ENCODE data around the gene TCEANC2.
A peak's percentile ranks its signal among the peaks of the same experiment; 100 is the strongest.

Gene TCEANC2

DNA sequence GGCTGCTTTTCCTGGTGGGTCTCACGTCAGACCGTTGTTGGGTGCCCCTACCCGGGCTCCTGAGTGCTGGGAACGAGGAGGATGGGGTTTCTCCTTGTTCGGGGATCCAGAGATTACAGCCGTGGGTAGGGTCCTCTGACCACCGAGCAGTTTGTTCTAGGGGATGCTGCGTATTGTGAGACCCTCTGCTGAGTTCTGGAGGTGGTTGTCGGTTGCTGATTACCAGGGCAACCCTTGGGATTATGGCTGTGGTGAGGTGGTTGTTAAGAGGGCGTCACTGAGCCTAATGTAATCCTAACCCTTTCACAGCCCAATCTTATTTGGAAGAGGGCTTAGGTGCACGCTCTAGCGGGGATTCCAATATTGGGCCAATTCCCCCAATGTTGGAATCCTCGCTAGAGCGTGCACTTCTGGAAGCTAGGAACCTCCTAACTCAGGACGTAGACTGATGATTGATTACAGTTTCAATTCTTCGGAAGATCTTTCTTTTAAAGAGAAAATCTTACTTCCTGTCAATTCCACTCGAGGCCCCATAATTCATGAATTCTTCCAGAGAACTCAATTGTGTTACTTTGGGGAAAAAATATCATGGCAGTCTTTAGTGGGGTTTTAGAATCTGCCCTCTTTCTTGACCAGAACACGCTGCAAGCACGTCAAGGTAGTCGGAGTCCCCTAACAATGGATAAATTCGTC, 483 bp downstream of the TCEANC2 start:
- WGBS, 2 experiments (ENCODE audit: insufficient coverage in 2 of 2) = 34 to 38% methylated on average over 15 to 16 of the region's 21 CpGs

DNA sequence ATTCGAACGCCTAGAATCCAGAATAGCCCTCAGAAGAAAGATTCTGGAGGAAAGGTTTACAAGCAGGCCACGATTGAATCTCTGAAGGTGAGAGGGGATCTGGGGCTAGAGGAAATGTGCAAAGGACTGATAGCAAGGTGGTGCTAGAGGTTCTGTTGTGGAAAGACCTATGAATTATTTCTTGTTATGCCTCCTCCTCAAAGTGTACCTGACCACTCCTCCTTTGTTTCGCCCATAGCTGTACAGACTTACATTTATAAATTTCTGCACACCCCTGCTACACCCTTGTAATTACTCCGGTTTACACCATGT, 986 bp downstream of the TCEANC2 start:
- Histone ChIP-seq H3K9me3 (ENCODE audit: control insufficient read depth, low read length) (no peaks in the 10 kb centered on the region), H3K4me1 (ENCODE audit: control insufficient read depth, insufficient read depth, low read length, poor library complexity, severe bottlenecking) (peaks cover 8% of the 10 kb centered on the region), H3K27ac (ENCODE audit: low read depth, low read length, severe bottlenecking) (peak overlapping the region; percentile 96), H3K36me3 (ENCODE audit: control insufficient read depth, insufficient read depth, low read length) (peaks cover 3% of the 10 kb centered on the region), H3K4me3 (ENCODE audit: extremely low read depth, insufficient read depth, low read length, poor library complexity, severe bottlenecking) (peak overlapping the region; percentile 91)
- whole genome bisulfite sequencing, 2 experiments (ENCODE audit: insufficient coverage in 2 of 2) = 83 to 85% methylated on average over 4 of the region's 5 CpGs

More for the DNA sequence above, 483 bp downstream of the TCEANC2 start:
- H3K4me3 ChIP-seq (ENCODE audit: extremely low read depth, insufficient read depth, low read length, poor library complexity, severe bottlenecking) = peak overlapping the region; percentile 91
- no peaks in the 10 kb centered on the region for H3K9me3 ChIP-seq (ENCODE audit: control insufficient read depth, low read length)
- H3K4me1 ChIP-seq (ENCODE audit: control insufficient read depth, insufficient read depth, low read length, poor library complexity, severe bottlenecking) = peaks cover 8% of the 10 kb centered on the region
- peaks cover 3% of the 10 kb centered on the region for H3K36me3 ChIP-seq (ENCODE audit: control insufficient read depth, insufficient read depth, low read length)
- peak overlapping the region; percentile 96 for H3K27ac ChIP-seq (ENCODE audit: low read depth, low read length, severe bottlenecking)

DNA sequence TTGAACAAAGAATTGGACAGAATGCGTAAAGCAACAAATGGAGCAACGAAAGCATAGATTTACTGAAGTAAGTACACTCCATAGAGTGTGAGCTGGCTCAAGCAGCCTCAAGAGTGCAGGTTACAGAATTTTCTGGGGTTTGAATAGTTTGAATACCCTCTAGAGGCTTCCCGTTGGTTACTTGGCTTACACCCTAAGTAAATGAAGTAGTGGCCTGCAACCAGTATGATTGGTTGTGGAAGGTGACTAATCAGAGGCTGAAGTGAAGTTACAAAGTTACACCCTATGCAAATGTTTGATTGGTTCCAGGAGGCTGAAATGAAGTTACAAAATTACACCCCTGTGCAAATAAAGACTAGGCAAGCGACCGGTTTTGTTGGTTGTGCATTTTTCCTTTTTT, 10.9 kb downstream of the TCEANC2 start:
- H3K9me3 ChIP-seq (ENCODE audit: control insufficient read depth, low read length) = no peaks in the 10 kb centered on the region
- no peak overlapping the region for H3K4me3 ChIP-seq (ENCODE audit: extremely low read depth, insufficient read depth, low read length, poor library complexity, severe bottlenecking)
- H3K4me1 ChIP-seq (ENCODE audit: control insufficient read depth, insufficient read depth, low read length, poor library complexity, severe bottlenecking) = no peaks in the 10 kb centered on the region
- WGBS, 2 experiments (ENCODE audit: insufficient coverage in 2 of 2) = 93 to 98% methylated on average over 3 to 4 of the region's 5 CpGs
- H3K36me3 ChIP-seq (ENCODE audit: control insufficient read depth, insufficient read depth, low read length) = no peaks in the 10 kb centered on the region
- no peak overlapping the region for H3K27ac ChIP-seq (ENCODE audit: low read depth, low read length, severe bottlenecking)

DNA sequence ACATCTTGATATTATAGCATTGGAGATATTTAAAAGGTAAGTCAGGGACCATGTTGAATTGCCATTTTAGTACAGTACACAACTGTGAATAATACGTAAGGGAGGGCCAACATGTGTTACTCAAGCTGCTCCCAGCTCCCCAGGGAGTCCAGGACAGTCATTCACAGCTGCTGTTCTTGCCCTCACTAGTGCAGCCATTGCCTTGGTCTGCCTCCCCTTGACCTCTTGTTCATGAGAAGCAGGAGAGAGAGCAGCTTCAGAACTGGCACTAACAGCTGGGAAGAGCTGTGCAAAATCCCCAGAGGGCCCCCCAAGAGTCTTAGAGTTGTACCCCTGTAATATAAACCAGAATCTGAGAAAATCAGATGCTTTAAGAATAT, 16.4 kb downstream of the TCEANC2 start:
- H3K9me3 ChIP-seq (ENCODE audit: control insufficient read depth, low read length) = peaks cover 7% of the 10 kb centered on the region
- peaks cover 12% of the 10 kb centered on the region for H3K36me3 ChIP-seq (ENCODE audit: control insufficient read depth, insufficient read depth, low read length)
- 75% methylated on average over 1 of the region's 1 CpG; no CpG with 5 or more reads in 1 of the 2 experiments for WGBS, 2 experiments (ENCODE audit: insufficient coverage in 2 of 2)
- no peak overlapping the region for H3K4me3 ChIP-seq (ENCODE audit: extremely low read depth, insufficient read depth, low read length, poor library complexity, severe bottlenecking)
- no peaks in the 10 kb centered on the region for H3K4me1 ChIP-seq (ENCODE audit: control insufficient read depth, insufficient read depth, low read length, poor library complexity, severe bottlenecking)
- H3K27ac ChIP-seq (ENCODE audit: low read depth, low read length, severe bottlenecking) = no peak overlapping the region

DNA sequence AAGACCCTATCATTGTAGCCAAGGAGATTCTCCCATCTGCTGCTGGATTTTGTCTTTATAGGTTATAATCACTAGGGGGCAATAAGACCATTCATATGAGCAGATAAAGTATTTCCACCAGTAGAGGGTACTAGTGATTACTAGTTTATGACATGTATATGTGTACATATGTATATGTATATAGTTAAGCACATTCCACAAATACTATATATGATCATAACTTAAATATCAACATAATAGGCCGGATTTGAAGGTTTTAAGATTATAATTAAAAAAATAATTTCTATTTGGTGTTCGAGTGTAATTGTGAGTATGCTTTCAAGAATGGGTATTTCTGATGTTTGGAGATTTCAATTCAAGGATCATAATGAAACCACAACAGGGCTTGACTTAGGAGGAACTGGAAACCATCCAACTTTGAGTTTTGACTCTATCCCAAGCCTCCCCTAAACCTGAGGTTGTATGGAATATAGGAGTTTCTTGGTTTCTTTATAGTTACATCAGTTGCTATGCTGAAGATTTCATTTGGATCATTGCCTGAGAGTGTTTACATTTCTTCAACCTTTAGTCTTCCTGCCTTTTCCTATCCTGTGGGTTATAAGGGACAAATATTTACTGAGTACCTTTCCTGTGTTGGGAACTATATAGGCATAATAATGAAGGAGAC, 16.9 kb downstream of the TCEANC2 start:
- Histone ChIP-seq H3K36me3 (ENCODE audit: control insufficient read depth, insufficient read depth, low read length) (peaks cover 12% of the 10 kb centered on the region), H3K4me3 (ENCODE audit: extremely low read depth, insufficient read depth, low read length, poor library complexity, severe bottlenecking) (no peak overlapping the region), H3K27ac (ENCODE audit: low read depth, low read length, severe bottlenecking) (no peak overlapping the region), H3K4me1 (ENCODE audit: control insufficient read depth, insufficient read depth, low read length, poor library complexity, severe bottlenecking) (no peaks in the 10 kb centered on the region), H3K9me3 (ENCODE audit: control insufficient read depth, low read length) (peaks cover 7% of the 10 kb centered on the region)
- no CpG with 5 or more reads among the region's 2 CpGs for WGBS, 2 experiments (ENCODE audit: insufficient coverage in 2 of 2)

DNA sequence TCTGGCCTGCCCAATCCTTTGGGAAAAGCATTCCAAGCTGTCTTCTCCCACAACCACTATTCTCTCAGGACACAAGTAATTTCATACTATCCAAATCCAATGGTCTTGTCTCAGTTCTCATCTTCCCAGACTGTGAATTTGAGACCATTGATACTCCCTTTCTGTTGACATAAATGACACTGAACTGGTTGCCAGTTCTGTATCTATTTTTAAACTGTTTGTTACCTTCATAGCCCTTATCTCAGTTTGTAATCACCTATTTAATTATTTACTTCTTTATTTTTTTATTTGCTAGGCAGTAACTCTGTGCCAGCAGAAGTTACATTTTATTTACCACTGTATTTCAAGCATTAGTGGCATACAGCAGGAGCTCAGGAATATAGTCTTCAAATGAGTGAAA, 24.0 kb downstream of the TCEANC2 start:
- Histone ChIP-seq H3K27ac (ENCODE audit: low read depth, low read length, severe bottlenecking) (no peak overlapping the region), H3K36me3 (ENCODE audit: control insufficient read depth, insufficient read depth, low read length) (peaks cover 2% of the 10 kb centered on the region), H3K4me3 (ENCODE audit: extremely low read depth, insufficient read depth, low read length, poor library complexity, severe bottlenecking) (no peak overlapping the region), H3K4me1 (ENCODE audit: control insufficient read depth, insufficient read depth, low read length, poor library complexity, severe bottlenecking) (no peaks in the 10 kb centered on the region), H3K9me3 (ENCODE audit: control insufficient read depth, low read length) (no peaks in the 10 kb centered on the region)

DNA sequence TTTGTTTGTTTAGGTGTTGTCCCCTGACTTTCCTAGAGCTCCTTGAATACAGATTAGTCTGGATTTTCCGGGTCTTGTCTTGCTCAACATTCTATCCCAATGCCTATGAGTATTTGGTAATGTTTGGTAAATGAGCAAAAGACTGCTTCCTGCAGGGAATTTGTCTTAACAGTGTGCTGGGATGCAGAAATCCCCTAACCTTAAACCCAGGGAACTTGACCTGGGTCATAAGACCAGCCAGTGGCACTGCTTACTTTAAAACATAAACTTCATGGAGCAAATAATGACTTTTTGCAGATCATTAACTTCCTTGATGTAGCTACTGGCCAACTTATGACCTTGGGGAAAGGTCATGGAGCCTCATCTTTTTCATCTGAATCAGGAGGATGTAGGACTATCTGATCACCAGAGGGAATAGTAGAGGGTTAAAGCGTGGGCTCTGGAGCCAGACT, 27.2 kb downstream of the TCEANC2 start:
- Histone ChIP-seq H3K4me3 (ENCODE audit: extremely low read depth, insufficient read depth, low read length, poor library complexity, severe bottlenecking) (no peak overlapping the region), H3K4me1 (ENCODE audit: control insufficient read depth, insufficient read depth, low read length, poor library complexity, severe bottlenecking) (no peaks in the 10 kb centered on the region), H3K27ac (ENCODE audit: low read depth, low read length, severe bottlenecking) (no peak overlapping the region), H3K9me3 (ENCODE audit: control insufficient read depth, low read length) (no peaks in the 10 kb centered on the region), H3K36me3 (ENCODE audit: control insufficient read depth, insufficient read depth, low read length) (no peaks in the 10 kb centered on the region)
- 80 to 100% methylated on average over 1 of the region's 2 CpGs for WGBS, 2 experiments (ENCODE audit: insufficient coverage in 2 of 2)

DNA sequence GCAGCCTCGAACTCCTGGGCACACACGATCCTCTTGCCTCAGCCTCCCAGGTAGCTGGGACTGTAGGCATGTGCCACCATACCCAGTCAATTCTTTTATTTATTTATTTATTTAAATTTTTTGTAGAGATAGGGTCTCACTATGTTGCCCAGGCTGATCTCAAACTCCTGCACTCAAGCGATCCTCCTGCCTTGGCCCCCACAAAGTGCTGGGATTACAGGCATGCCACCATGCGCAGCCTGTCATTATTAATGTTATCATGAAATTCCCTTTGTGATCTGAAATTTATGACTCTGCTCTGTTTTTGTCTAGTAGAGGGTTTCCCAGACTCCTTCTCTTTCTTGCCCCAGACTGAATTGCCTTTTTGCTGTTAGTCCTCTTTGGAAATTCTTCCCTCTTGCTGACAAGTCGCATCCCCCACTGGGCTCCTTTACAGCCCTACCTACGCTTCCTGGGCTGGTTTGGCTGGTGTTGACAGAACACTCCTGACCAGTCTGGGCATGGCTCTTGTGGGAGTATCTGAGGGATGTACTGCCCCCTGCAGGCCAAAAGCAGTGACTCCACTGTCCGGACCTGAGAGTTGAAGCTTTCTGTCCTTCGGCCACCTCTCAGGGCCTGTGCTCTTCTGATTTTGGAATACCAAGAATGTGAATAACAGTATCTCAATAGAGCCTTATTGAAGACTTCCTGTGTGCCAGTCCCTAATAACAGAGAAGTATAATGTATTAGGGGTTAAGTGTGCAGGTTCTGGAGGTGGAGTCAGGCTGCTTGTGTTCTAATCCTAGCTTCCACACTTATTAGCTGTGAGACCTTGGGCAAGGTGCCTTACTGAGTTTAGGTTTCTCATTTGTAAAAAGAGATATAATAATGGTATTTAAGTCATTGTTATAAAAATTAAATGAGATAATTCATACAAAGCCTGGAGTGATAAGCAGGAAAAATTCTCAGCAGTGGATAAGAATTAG, 28.2 kb downstream of the TCEANC2 start:
- Histone ChIP-seq H3K36me3 (ENCODE audit: control insufficient read depth, insufficient read depth, low read length) (no peaks in the 10 kb centered on the region), H3K27ac (ENCODE audit: low read depth, low read length, severe bottlenecking) (no peak overlapping the region), H3K9me3 (ENCODE audit: control insufficient read depth, low read length) (no peaks in the 10 kb centered on the region), H3K4me1 (ENCODE audit: control insufficient read depth, insufficient read depth, low read length, poor library complexity, severe bottlenecking) (no peaks in the 10 kb centered on the region), H3K4me3 (ENCODE audit: extremely low read depth, insufficient read depth, low read length, poor library complexity, severe bottlenecking) (no peak overlapping the region)
- WGBS, 2 experiments (ENCODE audit: insufficient coverage in 2 of 2) = 60 to 83% methylated on average over 3 to 4 of the region's 8 CpGs

DNA sequence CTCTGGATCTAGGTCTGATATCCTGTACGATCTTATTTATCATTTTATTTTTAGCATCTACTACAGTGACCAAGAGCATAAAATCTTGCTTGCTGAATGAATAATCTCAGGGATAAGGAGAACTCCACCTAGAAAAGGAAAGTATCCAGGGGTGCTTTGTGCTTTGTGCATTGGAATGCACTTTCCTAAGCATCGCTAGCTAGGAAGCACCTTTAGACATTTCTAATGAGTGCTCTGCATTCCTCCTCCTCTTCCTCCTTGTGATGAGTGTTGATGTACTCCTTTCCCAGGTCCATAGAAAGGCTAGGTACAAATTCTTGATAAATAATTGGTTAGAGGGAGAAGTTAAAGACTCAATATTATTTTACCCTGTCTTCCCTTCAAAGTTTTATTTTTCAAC, 31.4 kb downstream of the TCEANC2 start:
- Histone ChIP-seq H3K4me3 (ENCODE audit: extremely low read depth, insufficient read depth, low read length, poor library complexity, severe bottlenecking) (no peak overlapping the region), H3K4me1 (ENCODE audit: control insufficient read depth, insufficient read depth, low read length, poor library complexity, severe bottlenecking) (no peaks in the 10 kb centered on the region), H3K9me3 (ENCODE audit: control insufficient read depth, low read length) (no peaks in the 10 kb centered on the region), H3K36me3 (ENCODE audit: control insufficient read depth, insufficient read depth, low read length) (no peaks in the 10 kb centered on the region), H3K27ac (ENCODE audit: low read depth, low read length, severe bottlenecking) (no peak overlapping the region)
- 83% methylated on average over 2 of the region's 2 CpGs; no CpG with 5 or more reads in 1 of the 2 experiments for WGBS, 2 experiments (ENCODE audit: insufficient coverage in 2 of 2)

DNA sequence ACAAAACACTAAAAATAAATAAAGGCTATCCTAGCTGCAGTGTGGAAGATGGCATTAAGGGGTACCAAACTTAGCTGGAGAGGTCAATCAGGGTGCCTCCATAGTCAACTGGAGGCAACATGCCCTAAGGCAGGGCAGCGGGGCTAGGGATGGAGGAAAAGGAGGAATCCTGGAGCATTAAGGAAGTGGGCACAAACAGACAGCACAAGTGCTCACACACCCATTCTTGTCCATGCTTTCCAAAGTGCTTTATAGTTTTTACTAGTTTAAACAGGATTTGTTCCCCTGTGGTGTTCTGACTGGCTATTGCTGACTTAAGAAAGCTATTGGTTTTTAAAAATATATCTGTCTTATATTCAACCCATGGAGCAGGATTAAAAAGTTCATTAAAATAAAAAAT, 33.3 kb downstream of the TCEANC2 start:
- no peaks in the 10 kb centered on the region for H3K9me3 ChIP-seq (ENCODE audit: control insufficient read depth, low read length)
- no peaks in the 10 kb centered on the region for H3K36me3 ChIP-seq (ENCODE audit: control insufficient read depth, insufficient read depth, low read length)
- H3K4me3 ChIP-seq (ENCODE audit: extremely low read depth, insufficient read depth, low read length, poor library complexity, severe bottlenecking) = no peak overlapping the region
- no peak overlapping the region for H3K27ac ChIP-seq (ENCODE audit: low read depth, low read length, severe bottlenecking)
- 100% methylated on average over 1 of the region's 1 CpG; no CpG with 5 or more reads in 1 of the 2 experiments for WGBS, 2 experiments (ENCODE audit: insufficient coverage in 2 of 2)
- H3K4me1 ChIP-seq (ENCODE audit: control insufficient read depth, insufficient read depth, low read length, poor library complexity, severe bottlenecking) = no peaks in the 10 kb centered on the region

Data from mesodermal cell (in vitro differentiated cells).